GM12892 (cell line): ENCODE results near the gene C5orf52.

ENCODE experiments used
- POLR2A ChIP-seq: IDR thresholded peaks from 2 replicates; pipeline ENCODE4 v1.6.1; 2011; ENCODE audit warnings: low read depth, low read length, control low read depth
- POLR2AphosphoS5 ChIP-seq: IDR thresholded peaks from 2 replicates; pipeline ENCODE4 v1.6.1; 2011; ENCODE audit warnings: low read depth, low read length, control low read depth
- TAF1 ChIP-seq: IDR thresholded peaks from 2 replicates; pipeline ENCODE4 v1.6.1; 2011; ENCODE audit warnings: low read depth, mild to moderate bottlenecking, control low read depth, low read length, borderline replicate concordance

- no peak for TF ChIP-seq POLR2A
- no peak for TF ChIP-seq POLR2AphosphoS5
- TF ChIP-seq TAF1, result no peak
Observed at GRCh38 chr5:157657516-157657915, 13.8 kb upstream of the C5orf52 start.
